Measurements from ENCODE around the gene BMPR1A.

The BMPR1A gene

GRCh38 chr10:86876748-86877147, 120.3 kb downstream of the BMPR1A start:
- no peak for TF ChIP-seq CTCF (IDR thresholded peaks at IDR 0.05; ENCODE audit: low read depth, low read length)
- no peak for DNase-seq (ENCODE audit: extremely low read depth, low read depth)

- no peak for TF ChIP-seq CTCF (IDR thresholded peaks at IDR 0.05; ENCODE audit: low read depth, low read length)
- no peak for DNase-seq (ENCODE audit: extremely low read depth, low read depth)
Observed at GRCh38 chr10:86878983-86879713, 122.7 kb downstream of the BMPR1A start.

- DNase-seq (ENCODE audit: extremely low read depth, low read depth): no peak
- no peak for TF ChIP-seq CTCF (IDR thresholded peaks at IDR 0.05; ENCODE audit: low read depth, low read length)
Observed at GRCh38 chr10:86880971-86881370, 124.6 kb downstream of the BMPR1A start.

- TF ChIP-seq CTCF (IDR thresholded peaks at IDR 0.05; ENCODE audit: low read depth, low read length): no peak
- DNase-seq (ENCODE audit: extremely low read depth, low read depth): peak; percentile 31
Observed at GRCh38 chr10:86888585-86889381, 132.4 kb downstream of the BMPR1A start.

- DNase-seq (ENCODE audit: extremely low read depth, low read depth): no peak
- TF ChIP-seq CTCF (IDR thresholded peaks at IDR 0.05; ENCODE audit: low read depth, low read length): no peak
Observed at GRCh38 chr10:86889997-86890396, 133.6 kb downstream of the BMPR1A start.

- no peak for DNase-seq (ENCODE audit: extremely low read depth, low read depth)
- no peak for TF ChIP-seq CTCF (IDR thresholded peaks at IDR 0.05; ENCODE audit: low read depth, low read length)
Observed at GRCh38 chr10:86898511-86898910, 142.1 kb downstream of the BMPR1A start.

GRCh38 chr10:86899132-86899531, 142.7 kb downstream of the BMPR1A start:
- DNase-seq (ENCODE audit: extremely low read depth, low read depth): no peak
- no peak for TF ChIP-seq CTCF (IDR thresholded peaks at IDR 0.05; ENCODE audit: low read depth, low read length)
